SK-N-MC (cell line): ENCODE results near the gene SLC16A12.

Experiments used
- DNase-seq: peaks from one replicate; pipeline ENCODE4 v3.0.0-alpha.2; 2011; ENCODE audit warnings: low read depth, low spot score
- H3K27ac ChIP-seq: fragments of 200-600 bp; sonication (generic); 2 replicates; pipeline ENCODE4 v1.5.1; 2016; ENCODE audit warnings: mixed run types
- H3K36me3 ChIP-seq: fragments of 200-600 bp; sonication (generic); 2 replicates; pipeline ENCODE4 v1.6.1; 2017; ENCODE audit warnings: antibody characterized with exemption, low read length, mixed read lengths; ENCODE audit not compliant: insufficient read depth
- H3K4me3 ChIP-seq: fragments of 200-600 bp; sonication (generic); 2 replicates; pipeline ENCODE4 v1.5.1; 2016
- H3K9ac ChIP-seq: fragments of 200-600 bp; sonication (generic); 2 replicates; pipeline ENCODE4 v1.8.0; 2017; ENCODE audit warnings: mixed run types, mixed read lengths; ENCODE audit not compliant: insufficient read length
- H3K9me3 ChIP-seq: fragments of 200-600 bp; sonication (generic); 2 replicates; pipeline ENCODE4 v1.6.1; 2017; ENCODE audit warnings: low read depth, mild to moderate bottlenecking, antibody characterized with exemption, low read length, moderate library complexity, mixed read lengths
- EZH2 ChIP-seq: fragments of 200-600 bp; sonication (generic); IDR thresholded peaks from one replicate; pipeline ENCODE4 v1.6.1; 2017; ENCODE audit warnings: antibody characterized with exemption
- FOXP2 ChIP-seq: optimal IDR thresholded peaks from 2 replicates; pipeline ENCODE3; 2011; ENCODE audit warnings: mild to moderate bottlenecking, moderate library complexity; ENCODE audit not compliant: insufficient read depth; ENCODE audit errors: extremely low read length, control extremely low read depth
- POLR2AphosphoS5 ChIP-seq: IDR thresholded peaks from 2 replicates; pipeline ENCODE4 v1.6.1; 2012; ENCODE audit warnings: mild to moderate bottlenecking, low read depth, low read length, borderline replicate concordance

SLC16A12 gene

DNA sequence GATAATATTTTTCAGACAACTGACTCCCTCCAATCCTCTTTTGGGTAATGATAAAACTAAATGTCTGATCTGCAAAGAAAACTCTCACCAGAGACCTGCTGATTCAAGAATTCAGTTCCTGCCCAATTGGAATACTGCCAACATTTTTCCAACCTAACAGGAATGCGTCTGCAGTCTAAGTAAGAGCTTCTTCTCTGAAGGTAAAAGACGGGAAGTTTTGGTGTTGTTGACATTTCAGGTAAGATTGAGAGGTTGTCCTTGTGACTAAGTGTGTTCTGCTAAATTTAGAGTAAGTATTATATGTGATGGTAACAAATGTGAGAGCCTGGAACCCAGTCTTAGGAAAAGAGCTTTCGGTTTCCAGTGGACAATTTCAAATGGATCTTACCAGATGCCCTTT lies 103.4 kb downstream of the SLC16A12 start:
- H3K9ac ChIP-seq: no peak overlapping the region
- no peak for DNase-seq
- H3K27ac ChIP-seq: no peak overlapping the region
- H3K36me3 ChIP-seq: no peaks in the 10 kb centered on the region
- no peaks in the 10 kb centered on the region for H3K9me3 ChIP-seq
- H3K4me3 ChIP-seq: no peak overlapping the region
- TF ChIP-seq POLR2AphosphoS5 (no peak), EZH2 (no peak), FOXP2 (no peak)

DNA sequence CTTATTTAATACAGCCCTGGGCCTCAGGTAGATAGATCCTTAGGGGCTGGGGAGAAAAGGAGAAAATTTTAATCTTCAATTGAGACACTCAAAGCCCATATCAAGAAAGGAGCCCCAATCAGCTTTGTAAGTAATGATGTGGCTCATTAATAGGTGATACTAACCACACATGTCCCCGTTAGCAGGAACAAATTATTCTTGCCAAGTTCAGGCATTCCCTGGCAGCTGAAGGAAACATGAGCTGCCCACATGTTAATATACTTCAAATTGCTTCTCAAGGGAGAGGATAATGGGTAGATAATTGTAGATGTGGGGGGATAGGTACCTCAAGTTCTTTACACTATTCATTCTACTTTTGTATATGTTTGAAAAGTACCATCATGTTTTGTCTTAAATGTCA lies 106.5 kb downstream of the SLC16A12 start:
- no peak for DNase-seq
- no peak for TF ChIP-seq EZH2
- Histone ChIP-seq H3K9ac (no peak overlapping the region), H3K9me3 (no peaks in the 10 kb centered on the region), H3K4me3 (no peak overlapping the region), H3K27ac (no peak overlapping the region), H3K36me3 (no peaks in the 10 kb centered on the region)

DNA sequence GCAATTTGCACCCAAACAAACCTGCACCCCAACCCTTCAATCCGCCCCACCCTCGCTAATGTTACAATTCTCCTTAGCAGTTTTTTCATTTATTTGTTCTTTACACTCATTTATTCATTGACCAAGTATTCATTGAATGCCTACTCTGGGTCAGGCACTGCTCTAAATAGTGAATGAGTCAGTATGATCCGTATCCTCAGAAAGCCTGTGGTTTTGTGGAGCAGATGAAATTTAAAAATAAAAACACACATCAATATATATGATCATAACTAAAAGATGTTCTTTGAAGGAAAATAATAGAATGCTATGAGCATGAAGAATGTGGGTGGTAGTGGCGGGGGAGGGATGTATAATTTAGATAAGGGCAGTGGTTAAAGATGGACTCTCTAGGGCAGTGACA lies 107.8 kb downstream of the SLC16A12 start:
- H3K9me3 ChIP-seq: no peaks in the 10 kb centered on the region
- H3K4me3 ChIP-seq: no peak overlapping the region
- H3K9ac ChIP-seq: no peak overlapping the region
- DNase-seq: no peak
- H3K27ac ChIP-seq: no peak overlapping the region
- H3K36me3 ChIP-seq: no peaks in the 10 kb centered on the region
- TF ChIP-seq EZH2: no peak
- no peak for TF ChIP-seq POLR2AphosphoS5
- no peak for TF ChIP-seq FOXP2

DNA sequence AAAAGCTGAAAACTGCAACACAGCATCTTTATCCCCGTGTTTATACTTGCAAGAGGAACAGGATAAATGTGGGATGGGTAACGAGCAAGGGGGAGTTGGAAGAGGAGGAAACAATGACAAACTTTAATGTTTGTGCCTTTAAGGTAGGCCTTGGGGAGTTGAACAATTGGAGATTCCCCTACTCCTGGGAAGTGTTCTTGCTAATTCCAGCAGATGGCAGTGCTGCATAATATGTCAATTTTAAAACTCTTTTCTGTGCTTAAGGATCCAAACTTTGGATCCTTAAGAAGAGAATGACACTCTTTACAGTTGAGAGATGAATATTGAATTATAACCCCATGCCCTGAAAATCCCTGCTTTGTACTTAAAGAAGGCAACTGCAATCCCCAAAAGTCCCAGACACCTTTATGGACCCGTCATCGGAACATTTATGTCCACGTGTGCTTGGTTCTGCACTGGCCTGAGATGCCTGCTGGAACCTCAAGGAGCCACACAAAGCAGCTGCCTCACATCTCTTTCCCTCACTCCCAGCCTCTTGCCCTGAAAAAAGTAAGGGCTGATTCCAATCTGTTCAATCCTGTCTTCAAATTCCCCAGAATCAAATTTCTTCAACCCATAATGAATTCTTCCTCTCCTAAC lies 109.0 kb downstream of the SLC16A12 start:
- H3K27ac ChIP-seq: no peak overlapping the region
- TF ChIP-seq POLR2AphosphoS5: no peak
- no peak for TF ChIP-seq EZH2
- TF ChIP-seq FOXP2: no peak
- no peaks in the 10 kb centered on the region for H3K9me3 ChIP-seq
- DNase-seq: peak; percentile 6
- H3K9ac ChIP-seq: no peak overlapping the region
- no peak overlapping the region for H3K4me3 ChIP-seq
- no peaks in the 10 kb centered on the region for H3K36me3 ChIP-seq

DNA sequence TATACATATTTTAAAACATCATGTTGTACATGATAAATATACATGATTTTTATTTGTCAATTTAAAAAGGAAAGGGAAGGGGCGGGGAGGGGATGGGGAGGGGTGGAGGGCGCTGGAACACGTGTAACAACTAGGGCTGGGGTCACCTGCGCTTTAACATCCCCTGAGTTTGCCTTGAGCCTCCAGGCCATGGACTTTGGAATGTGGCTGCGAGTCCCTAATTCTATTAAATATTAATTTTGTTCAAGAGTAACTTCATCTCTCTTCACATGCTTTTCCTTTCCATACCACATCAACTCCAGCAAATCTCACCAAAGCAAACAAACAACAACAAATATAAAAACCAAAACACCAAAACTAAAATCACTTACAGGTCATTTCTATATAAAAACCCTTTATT lies 110.4 kb downstream of the SLC16A12 start:
- no peak overlapping the region for H3K27ac ChIP-seq
- no peak overlapping the region for H3K4me3 ChIP-seq
- H3K9ac ChIP-seq: no peak overlapping the region
- no peak for TF ChIP-seq EZH2
- TF ChIP-seq POLR2AphosphoS5: no peak
- TF ChIP-seq FOXP2: no peak
- no peak for DNase-seq
- H3K9me3 ChIP-seq: no peaks in the 10 kb centered on the region
- no peaks in the 10 kb centered on the region for H3K36me3 ChIP-seq

DNA sequence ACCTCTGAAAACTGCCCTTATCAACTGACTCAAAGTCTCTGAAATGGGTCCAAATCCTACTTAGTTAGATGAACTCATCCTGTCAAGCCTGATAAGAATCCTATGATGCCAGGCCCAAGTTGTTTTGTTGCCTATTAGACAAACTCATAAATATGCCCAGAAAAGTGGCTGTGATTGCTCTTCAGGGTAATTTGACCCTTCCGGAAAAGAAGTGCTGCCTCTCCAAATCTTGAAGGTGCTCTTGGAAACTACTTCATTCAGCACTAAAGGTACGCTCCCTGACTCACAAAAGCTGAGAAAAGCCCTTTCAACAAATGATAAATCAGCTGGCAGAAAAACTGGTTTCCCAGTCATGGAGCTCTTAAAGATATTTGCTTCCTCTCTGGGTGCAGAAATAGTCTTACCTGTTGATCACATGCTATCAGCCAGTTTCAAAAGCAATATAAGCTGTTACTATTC lies 114.3 kb downstream of the SLC16A12 start:
- Histone ChIP-seq H3K4me3 (no peak overlapping the region), H3K36me3 (no peaks in the 10 kb centered on the region), H3K9me3 (no peaks in the 10 kb centered on the region), H3K27ac (no peak overlapping the region), H3K9ac (no peak overlapping the region)
- TF ChIP-seq POLR2AphosphoS5: no peak
- no peak for TF ChIP-seq EZH2
- TF ChIP-seq FOXP2: no peak
- DNase-seq: no peak

DNA sequence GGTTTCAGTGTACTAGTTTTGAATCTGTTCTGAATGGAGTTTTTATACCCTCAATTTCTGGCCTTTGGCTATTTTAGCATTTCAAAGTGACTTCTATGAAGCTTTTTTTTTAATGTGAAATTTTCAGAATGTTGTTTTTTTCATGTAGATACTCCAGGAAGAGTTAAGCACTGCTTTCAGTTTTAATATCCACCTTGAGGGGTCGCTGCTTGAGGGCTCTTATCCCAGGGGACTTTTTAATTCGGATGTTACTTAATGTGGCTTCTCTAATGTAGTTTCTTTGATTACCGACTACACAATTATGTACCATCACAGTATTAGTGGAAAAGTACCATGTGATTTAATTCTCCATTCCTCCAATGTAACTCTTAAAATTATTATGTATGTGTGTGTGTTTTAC lies 115.8 kb downstream of the SLC16A12 start:
- no peak overlapping the region for H3K4me3 ChIP-seq
- no peak overlapping the region for H3K27ac ChIP-seq
- TF ChIP-seq EZH2 (no peak), POLR2AphosphoS5 (no peak), FOXP2 (no peak)
- no peak overlapping the region for H3K9ac ChIP-seq
- H3K36me3 ChIP-seq: no peaks in the 10 kb centered on the region
- DNase-seq: peak; percentile 10
- H3K9me3 ChIP-seq: no peaks in the 10 kb centered on the region

DNA sequence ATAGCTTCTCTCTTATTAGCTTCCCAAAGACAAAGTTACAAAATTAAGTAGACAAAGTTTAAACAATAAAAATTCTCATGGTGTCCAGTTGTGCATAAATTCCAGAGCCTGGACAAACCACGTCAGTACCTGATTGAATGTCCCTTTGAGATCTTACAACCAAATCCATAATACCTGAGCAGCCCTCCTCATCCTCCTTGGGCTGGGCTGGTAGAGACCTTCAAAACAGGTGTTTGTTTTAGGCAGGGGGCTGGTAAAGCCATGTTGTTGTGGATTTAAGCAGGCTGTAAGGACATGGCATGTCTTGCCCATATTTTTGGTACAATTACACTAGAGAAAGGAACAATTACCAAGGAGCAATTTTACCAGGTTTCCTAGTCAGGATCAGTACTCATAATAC lies 118.9 kb downstream of the SLC16A12 start:
- Histone ChIP-seq H3K27ac (no peak overlapping the region), H3K9ac (no peak overlapping the region), H3K9me3 (no peaks in the 10 kb centered on the region), H3K36me3 (no peaks in the 10 kb centered on the region), H3K4me3 (no peak overlapping the region)
- DNase-seq: no peak
- no peak for TF ChIP-seq FOXP2
- TF ChIP-seq EZH2: no peak
- TF ChIP-seq POLR2AphosphoS5: no peak
